Neutrophil (primary cell): Measurements from ENCODE around the gene NT5C3B.
"Not testable (repeated sequence)": the region's sequence is repeated elsewhere in the genome, so short reads cannot be mapped to it uniquely, and the experiment has no call there.

Experiments used
- H3K27ac ChIP-seq: fragments of 200-600 bp; sonication (generic); 2 replicates; pipeline ENCODE4 v1.5.1; 2016; ENCODE audit warnings: mild to moderate bottlenecking, moderate library complexity
- H3K27me3 ChIP-seq: fragments of 200-600 bp; sonication (generic); 2 replicates; pipeline ENCODE4 v1.6.0; 2016; ENCODE audit warnings: mild to moderate bottlenecking
- H3K36me3 ChIP-seq: fragments of 200-600 bp; sonication (generic); 2 replicates; pipeline ENCODE4 v1.5.1; 2017
- H3K4me1 ChIP-seq, 2 experiments: fragments of 200-600 bp in 1 of 2; sonication (generic) in 1 of 2; 1 replicate in 1 of 2; 2 replicates in 1 of 2; pipeline versions ENCODE4 v1.5.1 to v1.6.1; 2013 to 2016; ENCODE audit warnings: low read depth in 1 of 2, low read length in 1 of 2, mild to moderate bottlenecking in 1 of 2, moderate library complexity in 1 of 2; ENCODE audit not compliant: control insufficient read depth in 1 of 2, insufficient read depth in 1 of 2
- H3K4me3 ChIP-seq, 2 experiments: fragments of 200-600 bp in 1 of 2; sonication (generic) in 1 of 2; 1 replicate in 1 of 2; 2 replicates in 1 of 2; pipeline ENCODE4 v1.5.1; 2013 to 2016; ENCODE audit warnings: low read depth in 1 of 2, low read length in 1 of 2, mild to moderate bottlenecking in 1 of 2, moderate library complexity in 1 of 2
- H3K9me3 ChIP-seq: fragments of 200-600 bp; sonication (generic); 2 replicates; pipeline ENCODE4 v1.5.1; 2016
- CTCF ChIP-seq: fragments of 200-600 bp; sonication (generic); IDR thresholded peaks from 2 replicates; pipeline ENCODE4 v1.5.1; 2016; ENCODE audit warnings: antibody characterized with exemption

Gene NT5C3B

GRCh38 chr17:41849251-41849990 lies 13.4 kb upstream of the NT5C3B start:
- Histone ChIP-seq H3K36me3 (peaks cover 21% of the 10 kb centered on the region), H3K27ac (no peak overlapping the region), H3K4me3 (no peak overlapping the region), H3K9me3 (no peaks in the 10 kb centered on the region), H3K27me3 (no peaks in the 10 kb centered on the region), H3K4me1 (no peaks in the 10 kb centered on the region)
- TF ChIP-seq CTCF: no peak

GRCh38 chr17:41848788-41849187 lies 12.8 kb upstream of the NT5C3B start:
- no peak for TF ChIP-seq CTCF
- Histone ChIP-seq H3K27ac (no peak overlapping the region), H3K4me1 (no peaks in the 10 kb centered on the region), H3K36me3 (peaks cover 14% of the 10 kb centered on the region), H3K27me3 (no peaks in the 10 kb centered on the region), H3K4me3 (no peak overlapping the region), H3K9me3 (no peaks in the 10 kb centered on the region)

- TF ChIP-seq CTCF: no peak
- no peak overlapping the region for H3K27ac ChIP-seq
- H3K27me3 ChIP-seq: peaks cover 17% of the 10 kb centered on the region
- no peaks in the 10 kb centered on the region for H3K9me3 ChIP-seq
- peaks cover 5% of the 10 kb centered on the region for H3K36me3 ChIP-seq
- H3K4me1 ChIP-seq: no peaks in the 10 kb centered on the region
- no peak overlapping the region for H3K4me3 ChIP-seq
These were observed 8.9 kb upstream of the NT5C3B start for GRCh38 chr17:41844971-41845370.

GRCh38 chr17:41840781-41841180 lies 4.7 kb upstream of the NT5C3B start:
- H3K4me3 ChIP-seq, H3K4me1 ChIP-seq, H3K27ac ChIP-seq, H3K36me3 ChIP-seq, H3K9me3 ChIP-seq: not testable (repeated sequence)
- peaks cover 57% of the 10 kb centered on the region for H3K27me3 ChIP-seq

- H3K4me3 ChIP-seq, H3K36me3 ChIP-seq, H3K9me3 ChIP-seq, H3K27ac ChIP-seq: not testable (repeated sequence)
- Histone ChIP-seq H3K4me1 (peaks cover 3 to 12% of the 10 kb centered on the region in 2 experiments), H3K27me3 (peaks cover 70% of the 10 kb centered on the region)
These were observed 3.4 kb upstream of the NT5C3B start for GRCh38 chr17:41839448-41839847.

- H3K27me3 ChIP-seq: peaks cover 80% of the 10 kb centered on the region
- TF ChIP-seq CTCF: no peak
- H3K4me1 ChIP-seq: peaks cover 3 to 12% of the 10 kb centered on the region in 2 experiments
- H3K9me3 ChIP-seq: no peaks in the 10 kb centered on the region
- no peaks in the 10 kb centered on the region for H3K36me3 ChIP-seq
- H3K27ac ChIP-seq: no peak within 1 kb of the TSS
- H3K4me3 ChIP-seq: no peak within 1 kb of the TSS
These were observed 1.9 kb upstream of the NT5C3B start, which contains the start of gene KLHL10 for GRCh38 chr17:41837761-41838538. Gene KLHL10, plus strand, starts transcription at chr17:41837825. Its CDS starts 108 bp downstream, at chr17:41837933.
